Peyer's patch (tissue), 4 donors: ENCODE results near the gene KIF3B.

Source experiments
- POLR2A ChIP-seq, 2 donors: fragments of 450-650 bp; IDR thresholded peaks; one replicate each; pipeline ENCODE4 v1.5.1; 2017; ENCODE audit warnings: antibody characterized with exemption in 2 of 2, mild to moderate bottlenecking in 2 of 2, moderate library complexity in 2 of 2
- TF ChIP-seq, protein P1 (sequence below), 6 experiments: fragments of 450-650 bp in 4 of 6; fragments of 200-600 bp in 2 of 6; sonication (generic) in 1 of 6; IDR thresholded peaks; one replicate each; pipeline ENCODE4 v1.5.1; 2017 to 2019; ENCODE audit warnings: antibody characterized with exemption in 6 of 6, mild to moderate bottlenecking in 3 of 6, moderate library complexity in 1 of 6

DNA sequence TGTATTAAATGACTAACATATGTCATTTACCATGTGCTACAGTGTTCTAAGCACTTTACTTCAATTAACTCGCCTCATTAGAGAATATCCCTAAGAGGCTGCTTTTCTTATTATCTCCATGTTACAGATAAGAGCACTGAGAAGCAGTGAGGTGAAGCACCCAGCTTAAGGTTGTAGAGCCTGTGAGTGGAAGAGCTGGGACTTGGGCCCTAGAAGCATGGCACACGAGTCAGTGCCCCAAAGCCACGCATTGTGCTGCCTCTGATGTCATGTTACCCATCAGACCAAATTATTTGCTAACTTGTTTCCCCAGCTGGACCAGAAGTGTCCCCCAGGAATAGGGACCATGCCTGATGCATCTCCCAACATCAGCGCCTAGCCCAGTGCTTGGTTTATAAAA is 35.6 kb upstream of the KIF3B start:
- no peak for TF ChIP-seq POLR2A (IDR thresholded peaks at IDR 0.05)
- TF ChIP-seq, protein P1, sequence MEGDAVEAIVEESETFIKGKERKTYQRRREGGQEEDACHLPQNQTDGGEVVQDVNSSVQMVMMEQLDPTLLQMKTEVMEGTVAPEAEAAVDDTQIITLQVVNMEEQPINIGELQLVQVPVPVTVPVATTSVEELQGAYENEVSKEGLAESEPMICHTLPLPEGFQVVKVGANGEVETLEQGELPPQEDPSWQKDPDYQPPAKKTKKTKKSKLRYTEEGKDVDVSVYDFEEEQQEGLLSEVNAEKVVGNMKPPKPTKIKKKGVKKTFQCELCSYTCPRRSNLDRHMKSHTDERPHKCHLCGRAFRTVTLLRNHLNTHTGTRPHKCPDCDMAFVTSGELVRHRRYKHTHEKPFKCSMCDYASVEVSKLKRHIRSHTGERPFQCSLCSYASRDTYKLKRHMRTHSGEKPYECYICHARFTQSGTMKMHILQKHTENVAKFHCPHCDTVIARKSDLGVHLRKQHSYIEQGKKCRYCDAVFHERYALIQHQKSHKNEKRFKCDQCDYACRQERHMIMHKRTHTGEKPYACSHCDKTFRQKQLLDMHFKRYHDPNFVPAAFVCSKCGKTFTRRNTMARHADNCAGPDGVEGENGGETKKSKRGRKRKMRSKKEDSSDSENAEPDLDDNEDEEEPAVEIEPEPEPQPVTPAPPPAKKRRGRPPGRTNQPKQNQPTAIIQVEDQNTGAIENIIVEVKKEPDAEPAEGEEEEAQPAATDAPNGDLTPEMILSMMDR (IDR thresholded peaks at IDR 0.05) = no peak
